Sigmoid colon (tissue), 7 donors: ENCODE measurements around the gene CFAP46. TPM values are rescaled to one million over a fixed set of nuclear protein-coding genes. Genes with fewer than 3 reads are reported as not detected.

Source experiments
- DNase-seq: peaks from one replicate; pipeline ENCODE4 v3.0.0-alpha.2; 2019
- H3K27ac ChIP-seq, 4 donors: fragments of 200-600 bp; sonication (generic); one replicate each; pipeline ENCODE4 v1.5.1; 2016 to 2019; ENCODE audit warnings: mild to moderate bottlenecking in 1 of 4
- H3K27me3 ChIP-seq, 3 donors: fragments of 200-600 bp; sonication (generic); one replicate each; pipeline ENCODE4 v1.5.1; 2019; ENCODE audit warnings: mild to moderate bottlenecking in 1 of 3
- H3K36me3 ChIP-seq, 4 donors: fragments of 200-600 bp; sonication (generic); one replicate each; pipeline ENCODE4 v1.5.1; 2016 to 2019
- H3K4me1 ChIP-seq, 4 donors: fragments of 200-600 bp; sonication (generic); one replicate each; pipeline ENCODE4 v1.5.1; 2017 to 2019
- H3K4me3 ChIP-seq, 4 donors: fragments of 200-600 bp; sonication (generic); one replicate each; pipeline ENCODE4 v1.5.1; 2017 to 2019; ENCODE audit warnings: mild to moderate bottlenecking in 2 of 4, moderate library complexity in 1 of 4
- H3K9me3 ChIP-seq, 4 donors: fragments of 200-600 bp in 3 of 4; sonication (generic) in 3 of 4; one replicate each; pipeline versions ENCODE4 v1.5.1 to v1.6.1; 2013 to 2019
- EP300 ChIP-seq, 4 donors: sonication (generic); formaldehyde crosslinking; IDR thresholded peaks; one replicate each; pipeline ENCODE4 v1.6.1; 2017; ENCODE audit warnings: antibody characterized with exemption in 4 of 4
- POLR2A ChIP-seq, 2 donors: fragments of 450-650 bp; IDR thresholded peaks; one replicate each; pipeline ENCODE4 v1.6.1; 2016; ENCODE audit warnings: antibody characterized with exemption in 2 of 2, mild to moderate bottlenecking in 2 of 2, moderate library complexity in 2 of 2
- POLR2AphosphoS5 ChIP-seq, 4 donors: sonication (generic); formaldehyde crosslinking; IDR thresholded peaks; one replicate each; pipeline ENCODE4 v1.6.1; 2017; ENCODE audit warnings: antibody characterized with exemption in 4 of 4
- WGBS, 2 donors: extraction: QIAGEN DNeasy Blood & Tissue Kit; methylation state at CpG; one replicate each; pipeline ENCODE4 v1.1.7; 2013; 5-methylcytosine and 5-hydroxymethylcytosine counted together
- intact Hi-C: fragments of 100-400 bp; cut with DNase I; formaldehyde crosslinking; loops from one replicate; pipeline ENCODE4 v1.15.1; 2023
- polyA plus RNA-seq, 3 donors: library from polyadenylated mRNA; stranded (reverse); fragments of 200-250 nt; gene quantifications; one replicate each; pipeline ENCODE4 v1.2.3, GENCODE V29; 2013
- total RNA-seq, 4 donors: library from RNA; depleted of rRNA; stranded (reverse); fragments of >200 nt; gene quantifications; one replicate each; pipeline ENCODE4 v1.1.0, GENCODE V29; 2016
- TF ChIP-seq, protein P1 (sequence below), 4 experiments: fragments of 450-650 bp in 3 of 4; fragments of 200-600 bp in 1 of 4; IDR thresholded peaks; one replicate each; pipeline ENCODE4 v1.5.1; 2016 to 2019; ENCODE audit warnings: antibody characterized with exemption in 4 of 4, mild to moderate bottlenecking in 3 of 4, moderate library complexity in 2 of 4
- donor health status: healthy with polysubstance abuse.
- donor health status: Bipolar disorder and iron deficiency.
- donor health status: healthy.

Gene CFAP46
- total and polyA plus RNA-seq, 7 donors: 0.10 to 1.7 (median 0.38) TPM; not detected in 3

- TF ChIP-seq, protein P1, sequence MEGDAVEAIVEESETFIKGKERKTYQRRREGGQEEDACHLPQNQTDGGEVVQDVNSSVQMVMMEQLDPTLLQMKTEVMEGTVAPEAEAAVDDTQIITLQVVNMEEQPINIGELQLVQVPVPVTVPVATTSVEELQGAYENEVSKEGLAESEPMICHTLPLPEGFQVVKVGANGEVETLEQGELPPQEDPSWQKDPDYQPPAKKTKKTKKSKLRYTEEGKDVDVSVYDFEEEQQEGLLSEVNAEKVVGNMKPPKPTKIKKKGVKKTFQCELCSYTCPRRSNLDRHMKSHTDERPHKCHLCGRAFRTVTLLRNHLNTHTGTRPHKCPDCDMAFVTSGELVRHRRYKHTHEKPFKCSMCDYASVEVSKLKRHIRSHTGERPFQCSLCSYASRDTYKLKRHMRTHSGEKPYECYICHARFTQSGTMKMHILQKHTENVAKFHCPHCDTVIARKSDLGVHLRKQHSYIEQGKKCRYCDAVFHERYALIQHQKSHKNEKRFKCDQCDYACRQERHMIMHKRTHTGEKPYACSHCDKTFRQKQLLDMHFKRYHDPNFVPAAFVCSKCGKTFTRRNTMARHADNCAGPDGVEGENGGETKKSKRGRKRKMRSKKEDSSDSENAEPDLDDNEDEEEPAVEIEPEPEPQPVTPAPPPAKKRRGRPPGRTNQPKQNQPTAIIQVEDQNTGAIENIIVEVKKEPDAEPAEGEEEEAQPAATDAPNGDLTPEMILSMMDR (IDR thresholded peaks at IDR 0.05): no peak
- TF ChIP-seq POLR2A (IDR thresholded peaks at IDR 0.05) (no peak), POLR2AphosphoS5 (IDR thresholded peaks at IDR 0.05) (no peak), EP300 (IDR thresholded peaks at IDR 0.05) (no peak)
- Histone ChIP-seq H3K27me3 (peaks cover 1 to 12% (median 8%) of the 10 kb centered on the region in 3 donors), H3K4me3 (no peak overlapping the region), H3K36me3 (no peaks in the 10 kb centered on the region), H3K9me3 (peaks cover 0 to 10% (median 0%) of the 10 kb centered on the region in 4 donors), H3K4me1 (no peaks in the 10 kb centered on the region), H3K27ac (no peak overlapping the region)
- 85 to 93% methylated on average over 13 of the region's 13 CpGs for WGBS, 2 donors
- intact Hi-C loops: no loop called here
- peak; percentile 42 for DNase-seq
These were observed 85.4 kb downstream of the CFAP46 start for GRCh38 chr10:132856869-132857524.

- H3K27me3 ChIP-seq: peaks cover 0 to 2% (median 0%) of the 10 kb centered on the region in 3 donors
- TF ChIP-seq EP300 (IDR thresholded peaks at IDR 0.05) (no peak), POLR2AphosphoS5 (IDR thresholded peaks at IDR 0.05) (no peak)
- H3K9me3 ChIP-seq: peaks cover 0 to 10% (median 0%) of the 10 kb centered on the region in 4 donors
- intact Hi-C loops: no loop called here
- no peak overlapping the region for H3K27ac ChIP-seq
- no peak overlapping the region for H3K4me3 ChIP-seq
- DNase-seq: no peak
- no peaks in the 10 kb centered on the region for H3K4me1 ChIP-seq
- no peaks in the 10 kb centered on the region for H3K36me3 ChIP-seq
- 78 to 85% methylated on average over 7 of the region's 7 CpGs for WGBS, 2 donors
These were observed 86.5 kb downstream of the CFAP46 start for GRCh38 chr10:132855889-132856288.

- no peak for DNase-seq
- intact Hi-C loops: no loop called here
- TF ChIP-seq, protein P1 (IDR thresholded peaks at IDR 0.05): no peak
- TF ChIP-seq POLR2AphosphoS5 (IDR thresholded peaks at IDR 0.05): no peak
- TF ChIP-seq POLR2A (IDR thresholded peaks at IDR 0.05): no peak
- TF ChIP-seq EP300 (IDR thresholded peaks at IDR 0.05): no peak
- peaks cover 0 to 3% (median 0%) of the 10 kb centered on the region in 4 donors for H3K4me1 ChIP-seq
- no peak overlapping the region for H3K4me3 ChIP-seq
- no peak overlapping the region for H3K27ac ChIP-seq
- H3K36me3 ChIP-seq: no peaks in the 10 kb centered on the region
- H3K27me3 ChIP-seq: peaks cover 0 to 19% (median 0%) of the 10 kb centered on the region in 3 donors
- WGBS, 2 donors: 71 to 93% methylated on average over 22 of the region's 22 CpGs
- H3K9me3 ChIP-seq: peaks cover 0 to 10% (median 0%) of the 10 kb centered on the region in 4 donors
These were observed 90.9 kb downstream of the CFAP46 start for GRCh38 chr10:132851451-132851850.

DNA sequence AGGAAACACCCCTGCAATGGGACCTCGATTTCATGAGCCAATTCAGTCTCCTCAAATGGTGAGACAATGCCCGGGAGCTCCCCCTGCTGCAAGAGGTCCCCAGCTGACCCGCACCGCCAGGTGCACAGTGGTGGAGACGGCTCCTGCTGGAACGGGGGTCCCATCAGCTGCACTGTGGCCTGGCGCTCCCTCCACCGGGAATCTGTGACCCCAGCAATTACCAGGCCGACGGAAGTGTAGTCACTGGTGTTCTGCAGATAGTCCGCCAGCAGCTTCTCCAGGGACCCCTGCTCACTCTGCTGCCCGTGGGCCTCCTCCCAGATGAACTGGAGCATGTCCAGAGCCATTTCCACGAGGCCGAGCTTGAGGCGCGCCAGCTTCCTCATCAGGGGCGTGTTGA, 91.5 kb downstream of the CFAP46 start:
- TF ChIP-seq, protein P1 (IDR thresholded peaks at IDR 0.05): no peak
- TF ChIP-seq POLR2A (IDR thresholded peaks at IDR 0.05): no peak
- no peak for TF ChIP-seq POLR2AphosphoS5 (IDR thresholded peaks at IDR 0.05)
- TF ChIP-seq EP300 (IDR thresholded peaks at IDR 0.05): no peak
- H3K27ac ChIP-seq: no peak overlapping the region
- no peak overlapping the region for H3K4me3 ChIP-seq
- intact Hi-C loops: no loop called here
- DNase-seq: peak; percentile 41
- peaks cover 0 to 5% (median 0%) of the 10 kb centered on the region in 4 donors for H3K9me3 ChIP-seq
- H3K36me3 ChIP-seq: no peaks in the 10 kb centered on the region
- peaks cover 0 to 3% (median 0%) of the 10 kb centered on the region in 4 donors for H3K4me1 ChIP-seq
- WGBS, 2 donors: 87 to 91% methylated on average over 17 of the region's 17 CpGs
- H3K27me3 ChIP-seq: peaks cover 0 to 25% (median 0%) of the 10 kb centered on the region in 3 donors

- Histone ChIP-seq H3K36me3 (no peaks in the 10 kb centered on the region), H3K4me3 (no peak overlapping the region), H3K9me3 (no peaks in the 10 kb centered on the region), H3K27me3 (peaks cover 0 to 31% (median 0%) of the 10 kb centered on the region in 3 donors), H3K27ac (no peak overlapping the region), H3K4me1 (peaks cover 0 to 3% (median 0%) of the 10 kb centered on the region in 4 donors)
- intact Hi-C loops: no loop called here
- DNase-seq: no peak
- WGBS, 2 donors: 93% methylated on average over 15 of the region's 15 CpGs
- no peak for TF ChIP-seq POLR2AphosphoS5 (IDR thresholded peaks at IDR 0.05)
- TF ChIP-seq, protein P1 (IDR thresholded peaks at IDR 0.05): no peak
- TF ChIP-seq EP300 (IDR thresholded peaks at IDR 0.05): no peak
- no peak for TF ChIP-seq POLR2A (IDR thresholded peaks at IDR 0.05)
These were observed 92.1 kb downstream of the CFAP46 start for GRCh38 chr10:132850246-132850645.
